GM06990 (cell line): ENCODE results near the gene COL6A1.

Experiments used
- DNase-seq: peaks from one replicate; pipeline ENCODE4 v3.0.0-alpha.2; 2011; ENCODE audit not compliant: insufficient read length; ENCODE audit errors: extremely low read depth
- H3K27me3 ChIP-seq: replicated peaks from 2 replicates; pipeline ENCODE4 v1.6.0; 2011; ENCODE audit warnings: low read length; ENCODE audit not compliant: control insufficient read depth, insufficient read depth
- H3K36me3 ChIP-seq: 2 replicates; pipeline ENCODE4 v1.5.1; 2011; ENCODE audit warnings: low read length; ENCODE audit not compliant: control insufficient read depth, insufficient read depth
- H3K4me3 ChIP-seq: replicated peaks from 2 replicates; pipeline ENCODE4 v1.5.1; 2011; ENCODE audit warnings: low read depth, mild to moderate bottlenecking, control low read depth, low read length
- TF ChIP-seq, protein P1 (sequence below): IDR thresholded peaks from 2 replicates; pipeline ENCODE4 v1.5.1; 2011; ENCODE audit warnings: low read length, control low read depth, mild to moderate bottlenecking, inconsistent platforms; ENCODE audit not compliant: insufficient read depth, poor library complexity, severe bottlenecking

COL6A1 gene

GRCh38 chr21:46029186-46029924 is 47.8 kb downstream of the COL6A1 start:
- no peak for DNase-seq
- Histone ChIP-seq H3K36me3 (no peaks in the 10 kb centered on the region), H3K27me3 (no peaks in the 10 kb centered on the region), H3K4me3 (no peak overlapping the region)
- TF ChIP-seq, protein P1, sequence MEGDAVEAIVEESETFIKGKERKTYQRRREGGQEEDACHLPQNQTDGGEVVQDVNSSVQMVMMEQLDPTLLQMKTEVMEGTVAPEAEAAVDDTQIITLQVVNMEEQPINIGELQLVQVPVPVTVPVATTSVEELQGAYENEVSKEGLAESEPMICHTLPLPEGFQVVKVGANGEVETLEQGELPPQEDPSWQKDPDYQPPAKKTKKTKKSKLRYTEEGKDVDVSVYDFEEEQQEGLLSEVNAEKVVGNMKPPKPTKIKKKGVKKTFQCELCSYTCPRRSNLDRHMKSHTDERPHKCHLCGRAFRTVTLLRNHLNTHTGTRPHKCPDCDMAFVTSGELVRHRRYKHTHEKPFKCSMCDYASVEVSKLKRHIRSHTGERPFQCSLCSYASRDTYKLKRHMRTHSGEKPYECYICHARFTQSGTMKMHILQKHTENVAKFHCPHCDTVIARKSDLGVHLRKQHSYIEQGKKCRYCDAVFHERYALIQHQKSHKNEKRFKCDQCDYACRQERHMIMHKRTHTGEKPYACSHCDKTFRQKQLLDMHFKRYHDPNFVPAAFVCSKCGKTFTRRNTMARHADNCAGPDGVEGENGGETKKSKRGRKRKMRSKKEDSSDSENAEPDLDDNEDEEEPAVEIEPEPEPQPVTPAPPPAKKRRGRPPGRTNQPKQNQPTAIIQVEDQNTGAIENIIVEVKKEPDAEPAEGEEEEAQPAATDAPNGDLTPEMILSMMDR, result no peak

- Histone ChIP-seq H3K27me3 (no peaks in the 10 kb centered on the region), H3K36me3 (no peaks in the 10 kb centered on the region), H3K4me3 (no peak overlapping the region)
- no peak for DNase-seq
- TF ChIP-seq, protein P1, result no peak
Measured at GRCh38 chr21:46031484-46031883, 49.9 kb downstream of the COL6A1 start.

DNA sequence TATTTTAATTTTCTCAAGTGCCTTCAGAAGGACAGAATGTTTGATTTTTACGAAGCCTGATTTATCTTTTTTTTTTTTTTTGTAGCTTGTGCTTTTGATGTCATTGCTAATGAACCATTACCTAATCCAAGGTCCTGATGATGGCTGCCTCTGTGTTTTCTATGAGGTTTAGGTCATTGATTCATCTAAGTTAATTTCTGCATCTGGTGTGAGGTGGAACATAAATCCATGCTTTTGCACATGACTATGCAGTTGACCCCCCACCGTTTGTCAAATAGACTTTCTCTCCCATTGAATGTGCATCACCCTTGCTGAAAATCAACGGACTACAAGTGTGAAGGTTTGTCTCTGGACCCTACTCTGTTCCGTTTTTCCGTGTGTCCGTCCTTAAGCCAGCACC is 50.5 kb downstream of the COL6A1 start:
- no peak for DNase-seq
- Histone ChIP-seq H3K4me3 (no peak overlapping the region), H3K36me3 (no peaks in the 10 kb centered on the region), H3K27me3 (no peaks in the 10 kb centered on the region)
- TF ChIP-seq, protein P1, result no peak

DNA sequence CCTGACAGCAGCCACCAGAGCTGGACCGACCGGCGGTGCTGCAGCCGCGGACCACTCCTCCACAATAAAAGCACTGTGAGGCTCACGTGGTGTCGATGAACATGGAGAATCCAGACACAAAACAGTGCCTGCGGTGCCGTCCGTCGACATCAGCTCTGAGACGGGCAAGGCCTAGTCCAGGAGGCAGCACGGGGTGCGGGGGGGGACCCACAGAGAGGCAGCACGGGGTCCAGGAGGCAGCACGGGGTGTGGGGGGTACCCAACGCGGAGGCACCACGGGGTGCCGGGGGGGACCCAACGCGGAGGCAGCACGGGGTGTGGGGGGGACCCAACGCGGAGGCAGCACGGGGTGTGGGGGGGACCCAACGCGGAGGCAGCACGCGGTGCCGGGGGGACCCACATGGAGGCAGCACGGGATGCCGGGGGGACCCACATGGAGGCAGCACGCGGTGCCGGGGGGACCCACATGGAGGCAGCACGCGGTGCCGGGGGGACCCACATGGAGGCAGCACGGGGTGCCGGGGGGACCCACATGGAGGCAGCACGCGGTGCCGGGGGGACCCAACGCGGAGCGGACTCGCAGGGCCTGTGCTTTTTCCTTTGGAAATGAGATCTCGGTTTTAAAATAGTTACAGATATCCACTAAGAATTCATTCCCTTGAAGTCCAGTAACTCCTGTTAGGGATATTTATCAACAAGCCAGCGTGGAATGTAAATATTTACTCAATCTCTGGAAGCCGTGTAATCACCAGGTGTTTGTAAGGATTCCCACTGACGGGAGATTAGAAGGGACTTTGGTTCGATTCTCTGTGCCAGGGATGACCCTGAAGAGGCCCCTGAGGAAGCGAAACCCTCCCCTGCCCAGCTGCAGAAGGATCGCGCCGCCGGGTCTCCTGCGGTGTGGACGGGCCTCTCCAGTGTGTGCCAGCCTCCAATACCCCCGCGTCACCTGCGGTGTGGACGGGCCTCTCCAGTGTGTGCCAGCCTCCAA is 52.1 kb downstream of the COL6A1 start:
- no peaks in the 10 kb centered on the region for H3K36me3 ChIP-seq
- H3K4me3 ChIP-seq, result no peak overlapping the region
- no peaks in the 10 kb centered on the region for H3K27me3 ChIP-seq
- no peak for DNase-seq
- TF ChIP-seq, protein P1, result no peak

GRCh38 chr21:46035809-46036695 is 54.5 kb downstream of the COL6A1 start:
- Histone ChIP-seq H3K27me3 (no peaks in the 10 kb centered on the region), H3K36me3 (no peaks in the 10 kb centered on the region), H3K4me3 (no peak overlapping the region)
- TF ChIP-seq, protein P1, result no peak
- no peak for DNase-seq
